Activated CD4-positive, alpha-beta T cell treated with anti-CD3 and anti-CD28 coated beads for 24 hours (primary cell): Measurements from ENCODE around the gene CPNE5.

Experiments
- DNase-seq, 2 donors: peaks; one replicate each; pipeline ENCODE4 v3.0.0-alpha.2; 2020; ENCODE audit warnings: low read depth in 2 of 2

The CPNE5 gene

GRCh38 chr6:36836111-36837021 lies 2.9 kb downstream of the CPNE5 start:
- DNase-seq: no peak

GRCh38 chr6:36834576-36835341 lies 4.5 kb downstream of the CPNE5 start:
- no peak for DNase-seq

- no peak for DNase-seq
These were observed 6.0 kb downstream of the CPNE5 start for GRCh38 chr6:36833182-36833789.

GRCh38 chr6:36832313-36832712 lies 6.9 kb downstream of the CPNE5 start:
- no peak for DNase-seq

- no peak for DNase-seq
These were observed 8.7 kb downstream of the CPNE5 start for GRCh38 chr6:36830577-36830976.

GRCh38 chr6:36829919-36830544 lies 9.2 kb downstream of the CPNE5 start:
- no peak for DNase-seq

DNA sequence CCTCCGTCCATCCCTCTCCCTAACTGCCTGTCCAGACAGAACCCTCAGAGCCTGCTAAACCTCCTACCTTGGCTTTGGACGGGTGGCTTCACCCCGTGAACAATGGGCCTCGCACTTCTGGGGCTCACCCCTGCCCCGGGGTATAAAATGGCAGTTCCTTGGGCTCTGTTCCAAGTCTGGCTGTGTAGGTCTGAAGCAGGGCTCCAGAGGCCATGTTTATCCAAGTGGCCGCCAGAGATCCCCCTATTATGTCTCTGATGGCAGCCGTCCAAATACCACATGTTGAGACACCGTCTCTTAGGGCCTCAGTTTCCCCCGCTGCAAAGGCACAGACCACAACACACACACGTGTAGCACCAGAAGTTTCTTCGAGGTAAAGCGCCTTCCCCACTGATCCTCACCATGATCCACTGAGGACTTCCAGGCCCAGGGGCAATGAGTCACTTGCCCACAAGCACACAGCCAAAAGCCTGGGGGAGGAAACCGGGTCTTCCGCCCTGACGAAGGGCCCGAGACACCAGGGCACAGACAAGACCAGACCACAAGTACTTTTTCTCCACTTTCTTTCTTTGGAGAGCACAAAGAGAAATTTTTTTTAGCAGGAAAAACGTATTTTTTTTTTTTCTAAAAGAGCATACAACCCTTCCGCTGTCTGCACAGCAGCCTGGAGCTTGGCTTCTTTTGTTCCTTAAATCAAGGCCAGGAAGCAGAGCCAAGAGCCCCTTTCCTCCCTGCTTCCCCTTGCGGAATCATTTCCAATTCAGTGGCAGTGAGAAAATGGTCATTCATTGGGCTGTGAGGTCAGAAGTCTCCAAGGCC lies 11.8 kb downstream of the CPNE5 start:
- DNase-seq: no peak

- no peak for DNase-seq
These were observed 12.6 kb downstream of the CPNE5 start for GRCh38 chr6:36826520-36827227.

DNA sequence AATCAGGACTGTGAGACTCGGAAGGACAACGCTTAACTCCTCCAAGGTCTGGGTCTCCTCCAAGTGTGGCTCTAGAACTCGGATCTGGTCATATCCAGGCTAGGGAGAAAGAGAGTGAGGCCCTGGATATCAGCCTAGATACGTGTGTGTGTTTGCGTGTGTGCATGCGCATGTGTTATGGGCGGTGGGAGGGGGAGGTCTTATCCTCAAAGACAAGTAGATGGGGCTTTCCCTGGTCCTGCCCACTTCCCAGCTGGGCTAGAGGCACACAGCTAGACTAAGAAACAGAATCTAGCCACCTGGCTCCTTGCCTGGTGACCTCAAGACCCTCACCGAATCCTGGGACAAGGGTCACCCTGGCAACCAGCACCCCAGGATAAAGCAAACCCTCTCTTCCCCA lies 13.2 kb downstream of the CPNE5 start:
- no peak for DNase-seq

DNA sequence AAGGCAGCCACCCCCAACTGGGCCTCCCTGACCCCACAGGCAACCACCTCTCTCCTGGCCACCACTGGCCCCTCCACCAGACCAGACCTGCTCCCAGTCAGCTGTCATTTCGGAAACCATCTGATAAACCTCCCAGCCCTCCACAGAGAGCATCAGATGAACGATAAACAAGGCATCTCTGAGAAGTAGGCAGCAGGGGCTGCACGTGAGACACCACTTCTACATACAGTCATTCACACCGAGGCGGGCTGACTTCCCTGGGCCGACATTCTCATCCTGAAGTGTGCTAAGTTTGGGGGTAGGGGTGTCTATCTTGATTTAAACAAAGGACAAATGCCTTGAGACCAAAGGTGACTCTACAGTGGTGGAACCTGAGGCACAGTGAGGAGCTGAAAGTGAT lies 13.8 kb downstream of the CPNE5 start:
- no peak for DNase-seq

GRCh38 chr6:36824253-36824652 lies 15.0 kb downstream of the CPNE5 start:
- no peak for DNase-seq

GRCh38 chr6:36823421-36824096 lies 15.7 kb downstream of the CPNE5 start:
- DNase-seq: no peak

DNA sequence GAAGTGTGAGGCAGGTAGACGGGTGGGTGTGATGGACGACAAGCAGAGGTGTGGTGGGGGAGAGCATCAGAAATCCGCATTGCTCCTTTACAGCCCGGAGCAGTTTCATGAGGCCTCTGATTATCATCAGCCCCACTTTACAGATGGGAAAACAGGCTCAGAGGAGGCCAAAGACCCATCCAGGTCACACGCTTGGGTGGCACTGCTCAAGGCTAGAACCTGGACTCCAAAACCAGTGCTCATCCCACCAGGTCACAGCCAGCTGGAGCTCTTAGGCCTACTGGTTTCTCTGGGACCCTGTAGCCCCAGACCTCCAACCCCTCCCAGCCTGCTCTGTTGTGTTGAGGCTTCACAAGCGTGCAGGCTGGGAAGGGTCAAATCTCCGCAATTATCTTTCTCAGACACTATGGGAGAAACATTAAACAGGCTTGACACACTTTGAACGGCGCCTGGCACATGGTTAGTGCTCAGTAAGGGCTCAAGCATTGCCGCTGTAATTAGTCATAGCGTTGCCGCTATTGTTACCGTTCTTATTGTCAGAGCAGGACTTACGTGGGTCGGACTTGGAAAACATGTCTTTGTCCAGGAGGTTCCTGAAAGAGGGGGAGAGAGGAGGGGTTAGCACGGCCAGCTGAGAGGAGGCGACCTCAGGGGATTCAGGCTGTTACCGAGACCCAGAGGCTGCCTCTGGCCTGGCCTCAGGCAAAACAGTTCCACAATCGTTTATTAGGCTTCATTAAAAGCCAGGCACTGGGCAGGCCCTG lies 16.6 kb downstream of the CPNE5 start:
- DNase-seq: no peak

- no peak for DNase-seq
These were observed 17.5 kb downstream of the CPNE5 start for GRCh38 chr6:36821581-36822335.

- no peak for DNase-seq
These were observed 18.3 kb downstream of the CPNE5 start for GRCh38 chr6:36820700-36821580.

- no peak for DNase-seq
These were observed 20.5 kb downstream of the CPNE5 start for GRCh38 chr6:36818756-36819155.

GRCh38 chr6:36817847-36818246 lies 21.4 kb downstream of the CPNE5 start:
- DNase-seq: no peak
